PFSK-1 (cell line): Measurements from ENCODE around the gene RBM47.

Experiments used
- FOXP2 ChIP-seq: optimal IDR thresholded peaks from 2 replicates; pipeline ENCODE3; 2011; ENCODE audit warnings: borderline replicate concordance, control low read depth, inconsistent platforms; ENCODE audit not compliant: insufficient read depth; ENCODE audit errors: extremely low read length, extremely low read depth
- POLR2AphosphoS5 ChIP-seq: IDR thresholded peaks from 2 replicates; pipeline ENCODE4 v1.6.1; 2012; ENCODE audit warnings: low read depth, mild to moderate bottlenecking, control low read depth, low read length, moderate library complexity
- SIN3A ChIP-seq: IDR thresholded peaks from 2 replicates; pipeline ENCODE4 v1.6.1; 2012; ENCODE audit warnings: mild to moderate bottlenecking, low read length, moderate library complexity, borderline replicate concordance; ENCODE audit not compliant: insufficient read depth
- TAF1 ChIP-seq: IDR thresholded peaks from 2 replicates; pipeline ENCODE4 v1.6.1; 2012; ENCODE audit warnings: low read length, control low read depth, borderline replicate concordance; ENCODE audit not compliant: insufficient read depth
- TF ChIP-seq, protein P1 (sequence below), 2 experiments: IDR thresholded peaks; 2 replicates each; pipeline versions ENCODE4 v1.6.1 to v1.8.0; 2011 to 2012; ENCODE audit warnings: low read depth in 2 of 2, low read length in 2 of 2, control low read depth in 1 of 2, inconsistent platforms in 1 of 2, mild to moderate bottlenecking in 1 of 2, moderate library complexity in 1 of 2; ENCODE audit not compliant: insufficient read depth in 1 of 2

DNA sequence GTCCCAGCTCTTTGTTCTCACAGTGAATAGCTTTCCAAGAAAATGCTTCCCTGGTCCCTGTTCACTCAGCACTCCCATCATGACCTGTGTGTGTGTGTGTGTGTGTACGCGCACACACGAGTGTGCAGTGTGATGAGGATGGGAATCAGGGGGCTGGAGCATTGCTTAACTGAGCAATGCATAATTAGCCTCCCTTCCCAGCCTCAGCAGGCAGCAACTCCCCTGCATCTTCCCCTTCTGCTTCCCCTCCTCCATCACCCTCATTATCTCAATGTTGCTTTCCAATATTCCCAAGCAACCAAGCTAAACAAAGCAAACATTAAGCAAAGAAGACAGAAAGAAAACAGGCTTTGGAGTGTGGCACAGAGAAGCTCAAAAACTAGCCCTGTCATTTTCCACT is 137.0 kb downstream of the RBM47 start:
- TF ChIP-seq FOXP2: no peak
- no peak for TF ChIP-seq SIN3A
- TF ChIP-seq TAF1: no peak
- TF ChIP-seq POLR2AphosphoS5: no peak
- TF ChIP-seq, protein P1, sequence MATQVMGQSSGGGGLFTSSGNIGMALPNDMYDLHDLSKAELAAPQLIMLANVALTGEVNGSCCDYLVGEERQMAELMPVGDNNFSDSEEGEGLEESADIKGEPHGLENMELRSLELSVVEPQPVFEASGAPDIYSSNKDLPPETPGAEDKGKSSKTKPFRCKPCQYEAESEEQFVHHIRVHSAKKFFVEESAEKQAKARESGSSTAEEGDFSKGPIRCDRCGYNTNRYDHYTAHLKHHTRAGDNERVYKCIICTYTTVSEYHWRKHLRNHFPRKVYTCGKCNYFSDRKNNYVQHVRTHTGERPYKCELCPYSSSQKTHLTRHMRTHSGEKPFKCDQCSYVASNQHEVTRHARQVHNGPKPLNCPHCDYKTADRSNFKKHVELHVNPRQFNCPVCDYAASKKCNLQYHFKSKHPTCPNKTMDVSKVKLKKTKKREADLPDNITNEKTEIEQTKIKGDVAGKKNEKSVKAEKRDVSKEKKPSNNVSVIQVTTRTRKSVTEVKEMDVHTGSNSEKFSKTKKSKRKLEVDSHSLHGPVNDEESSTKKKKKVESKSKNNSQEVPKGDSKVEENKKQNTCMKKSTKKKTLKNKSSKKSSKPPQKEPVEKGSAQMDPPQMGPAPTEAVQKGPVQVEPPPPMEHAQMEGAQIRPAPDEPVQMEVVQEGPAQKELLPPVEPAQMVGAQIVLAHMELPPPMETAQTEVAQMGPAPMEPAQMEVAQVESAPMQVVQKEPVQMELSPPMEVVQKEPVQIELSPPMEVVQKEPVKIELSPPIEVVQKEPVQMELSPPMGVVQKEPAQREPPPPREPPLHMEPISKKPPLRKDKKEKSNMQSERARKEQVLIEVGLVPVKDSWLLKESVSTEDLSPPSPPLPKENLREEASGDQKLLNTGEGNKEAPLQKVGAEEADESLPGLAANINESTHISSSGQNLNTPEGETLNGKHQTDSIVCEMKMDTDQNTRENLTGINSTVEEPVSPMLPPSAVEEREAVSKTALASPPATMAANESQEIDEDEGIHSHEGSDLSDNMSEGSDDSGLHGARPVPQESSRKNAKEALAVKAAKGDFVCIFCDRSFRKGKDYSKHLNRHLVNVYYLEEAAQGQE (IDR thresholded peaks at IDR 0.05; ENCODE audit: insufficient read depth in 1 of 2, low read depth in 2 of 2, low read length in 2 of 2): no peak
